ENCODE data around the gene SCTR. TPM values are rescaled to one million over a fixed set of nuclear protein-coding genes. Genes with fewer than 3 reads are reported as not detected.
A peak's percentile ranks its signal among the peaks of the same experiment; 100 is the strongest.

Gene SCTR
- total and polyA plus RNA-seq, 2 of the 8 experiments (the other 6 are each of a cell fraction or from before 2014, with no cell fraction given): 0.15 TPM; not detected in 1

DNA sequence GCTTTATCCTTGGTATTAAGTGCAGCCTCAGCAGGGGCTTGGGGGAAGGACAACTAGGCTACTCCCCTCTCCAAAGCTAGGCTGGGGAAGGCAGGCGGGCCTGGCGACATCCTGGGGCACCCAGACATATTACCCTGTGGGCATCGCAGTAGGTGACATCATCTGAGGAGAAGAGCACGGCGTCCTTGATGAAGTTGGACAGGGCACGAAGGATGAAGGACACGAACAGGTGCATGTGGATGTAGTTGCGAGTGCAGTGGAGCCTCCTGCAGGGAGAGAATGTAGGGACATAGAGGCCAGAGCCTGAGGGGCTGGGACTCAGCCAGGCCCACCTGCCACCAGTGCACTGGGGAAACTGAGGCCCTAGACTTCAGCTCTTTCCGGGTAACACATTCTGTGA lies 60.3 kb downstream of the SCTR start:
- 90% methylated on average over 9 of the region's 9 CpGs; no CpG with 5 or more reads in 1 of the 2 experiments for WGBS, 2 experiments (ENCODE audit: extremely low coverage in 1 of 2, insufficient coverage in 1 of 2, insufficient read length in 1 of 2, insufficient replicate concordance in 2 of 2, low coverage in 1 of 2, low lambda C conversion rate in 2 of 2, missing lambda C conversion rate in 1 of 2)
- peaks cover 2% of the 10 kb centered on the region; the same call in 1 of the 2 replicates for H3K23me2 ChIP-seq (ENCODE audit: low read depth, low read length)
- CTCF ChIA-PET (ENCODE audit: partially characterized antibody): interaction anchor here (0.9 to 9.6 kb wide), 4 partner anchors 12 to 57 kb away, joined by 3 to 90 read pairs (median 4); no protein-coding TSS in a partner anchor

More for the DNA sequence above, 60.3 kb downstream of the SCTR start:
- Histone ChIP-seq H3K9me3 (ENCODE audit: insufficient read depth in 2 of 2, low read depth in 1 of 2, low read length in 1 of 2) (no peaks in the 10 kb centered on the region), H3K4me2 (ENCODE audit: insufficient read depth in 1 of 2, low read depth in 2 of 2, low read length in 2 of 2) (no peak overlapping the region), H3K23ac (ENCODE audit: insufficient read length) (no peak overlapping the region), H2BK12ac (ENCODE audit: low read depth, low read length) (no peak overlapping the region), H3K9ac (replicated peaks in 1 of 4; ENCODE audit: extremely low read depth in 1 of 4, low read depth in 3 of 4, low read length in 3 of 4) (no peak overlapping the region), H2BK15ac (ENCODE audit: low read length) (no peak overlapping the region), H2BK120ac (replicated peaks; ENCODE audit: low read depth, low read length) (no peak overlapping the region), H3K79me1 (ENCODE audit: low read depth, low read length) (no peaks in the 10 kb centered on the region), H3K27me3 (replicated peaks in 1 of 4; ENCODE audit: control insufficient read depth in 3 of 4, extremely low read depth in 1 of 4, insufficient read depth in 3 of 4, low read length in 3 of 4) (no peaks in the 10 kb centered on the region; a peak in 1 of 7 replicates), H2BK20ac (ENCODE audit: low read length) (no peak overlapping the region), H3K27ac (ENCODE audit: low read depth, low read length) (no peak overlapping the region), H3K4me1 (replicated peaks in 1 of 4; ENCODE audit: control insufficient read depth in 3 of 4, insufficient read depth in 4 of 4, low read length in 3 of 4) (no peaks in the 10 kb centered on the region), H4K91ac (replicated peaks; ENCODE audit: insufficient read length, low read length) (no peak overlapping the region), H4K5ac (ENCODE audit: insufficient read length, low read depth, low read length) (no peak overlapping the region), H4K20me1 (replicated peaks in 1 of 2; ENCODE audit: control insufficient read depth in 1 of 2, insufficient read depth in 2 of 2, low read length in 2 of 2) (no peaks in the 10 kb centered on the region), H2AFZ (ENCODE audit: low read length) (no peak overlapping the region), H3K14ac (ENCODE audit: insufficient read length) (no peak overlapping the region), H2AK5ac (ENCODE audit: low read depth, low read length) (no peak overlapping the region), H3K4ac (replicated peaks; ENCODE audit: insufficient read length, low read depth, low read length) (no peak overlapping the region), H2BK5ac (ENCODE audit: low read depth, low read length) (no peak overlapping the region), H3K4me3 (ENCODE audit: extremely low read depth in 1 of 4, insufficient read depth in 2 of 4, low read depth in 3 of 4, low read length in 4 of 4) (no peak overlapping the region), H3K18ac (ENCODE audit: extremely low read depth, low read length) (no peak overlapping the region), H3K36me3 (ENCODE audit: control insufficient read depth in 2 of 4, insufficient read depth in 4 of 4, low read length in 3 of 4) (no peaks in the 10 kb centered on the region), H3K56ac (replicated peaks; ENCODE audit: insufficient read length, low read depth, low read length) (no peak overlapping the region), H4K8ac (ENCODE audit: extremely low read depth, insufficient read depth, low read length) (no peak overlapping the region), H3K79me2 (ENCODE audit: control insufficient read depth in 1 of 2, insufficient read depth in 2 of 2, low read length in 2 of 2) (no peaks in the 10 kb centered on the region)
- no peak for DNase-seq (ENCODE audit: low read depth in 1 of 2, low spot score in 2 of 2)
- TF ChIP-seq KDM5A (IDR thresholded peaks at IDR 0.05; ENCODE audit: low read length) (no peak), POLR2A (IDR thresholded peaks at IDR 0.05; ENCODE audit: control extremely low read depth in 1 of 2, low read depth in 2 of 2, low read length in 2 of 2) (no peak), RNF2 (IDR thresholded peaks at IDR 0.05; ENCODE audit: borderline replicate concordance, low read depth, low read length, missing control alignments, poor library complexity, severe bottlenecking) (no peak), POLR2AphosphoS5 (IDR thresholded peaks at IDR 0.05; ENCODE audit: low read depth, low read length) (no peak), CREB1 (IDR thresholded peaks at IDR 0.05) (no peak), SIRT6 (IDR thresholded peaks at IDR 0.05; ENCODE audit: low read length) (no peak), EZH2 (IDR thresholded peaks at IDR 0.05; ENCODE audit: low read depth, low read length, severe bottlenecking) (no peak), CTCF (IDR thresholded peaks at IDR 0.05; ENCODE audit: control extremely low read depth in 1 of 3, insufficient read depth in 1 of 3, low read depth in 1 of 3, low read length in 3 of 3) (peak in 1 of 3 experiments; percentile 7; a peak in 1 of 4 replicates)
- POLR2A ChIA-PET (ENCODE audit: partially characterized antibody): interaction anchor here (1.7 kb wide), 1 partner anchor 32 kb away, joined by 5 read pairs; the partner anchor contains the start of gene TMEM37
- FAIRE-seq: no peak

All from H1 (cell line).